NB4 (cell line): Measurements from ENCODE around the gene LRRC32.

Experiments used
- DNase-seq: peaks from one replicate; pipeline ENCODE4 v3.0.0; 2010; ENCODE audit warnings: low read depth
- H3K4me3 ChIP-seq: one replicate; pipeline ENCODE4 v1.5.1; 2011; ENCODE audit warnings: mild to moderate bottlenecking, low read depth, low read length, moderate library complexity
- CTCF ChIP-seq: IDR thresholded peaks from one replicate; pipeline ENCODE4 v1.5.1; 2012; ENCODE audit warnings: low read depth, low read length
- MAX ChIP-seq: IDR thresholded peaks from 2 replicates; pipeline ENCODE4 v1.6.1; 2011; ENCODE audit warnings: low read depth, low read length
- MYC ChIP-seq: IDR thresholded peaks from 2 replicates; pipeline ENCODE4 v1.6.1; 2011; ENCODE audit warnings: low read depth, low read length
- POLR2A ChIP-seq: IDR thresholded peaks from 2 replicates; pipeline ENCODE4 v1.6.1; 2011; ENCODE audit warnings: mild to moderate bottlenecking; ENCODE audit not compliant: insufficient read length; ENCODE audit errors: extremely low read depth

The LRRC32 gene

GRCh38 chr11:76685831-76686230, 15.3 kb upstream of the LRRC32 start:
- H3K4me3 ChIP-seq: no peak overlapping the region
- TF ChIP-seq CTCF (no peak), MAX (no peak), POLR2A (no peak), MYC (no peak)
- peak; percentile 34 for DNase-seq

- H3K4me3 ChIP-seq: no peak overlapping the region
- DNase-seq: no peak
Measured at GRCh38 chr11:76685237-76685636, 14.7 kb upstream of the LRRC32 start.

GRCh38 chr11:76684516-76684915, 14.0 kb upstream of the LRRC32 start:
- TF ChIP-seq POLR2A (no peak), MAX (no peak), MYC (no peak), CTCF (no peak)
- no peak for DNase-seq
- no peak overlapping the region for H3K4me3 ChIP-seq

More at GRCh38 chr11:76685237-76685636, 14.7 kb upstream of the LRRC32 start:
- no peak for TF ChIP-seq CTCF

- DNase-seq: no peak
- no peak overlapping the region for H3K4me3 ChIP-seq
- TF ChIP-seq POLR2A (no peak), MYC (no peak), MAX (no peak), CTCF (no peak)
Measured at GRCh38 chr11:76683161-76684095, 12.9 kb upstream of the LRRC32 start.

GRCh38 chr11:76682684-76683083, 12.1 kb upstream of the LRRC32 start:
- TF ChIP-seq POLR2A (no peak), MYC (no peak), MAX (no peak), CTCF (no peak)
- peak; percentile 34 for DNase-seq
- H3K4me3 ChIP-seq: no peak overlapping the region

- no peak overlapping the region for H3K4me3 ChIP-seq
- DNase-seq: no peak
- TF ChIP-seq POLR2A (no peak), CTCF (no peak), MYC (no peak), MAX (no peak)
Measured at GRCh38 chr11:76682106-76682505, 11.6 kb upstream of the LRRC32 start.
